HL-60 (cell line): ENCODE results near the gene OGFOD3.

ENCODE experiments used
- GABPA ChIP-seq: IDR thresholded peaks from 2 replicates; pipeline ENCODE4 v1.6.1; 2012; ENCODE audit warnings: low read depth
- TF ChIP-seq, protein P1 (sequence below): IDR thresholded peaks from one replicate; pipeline ENCODE4 v1.5.1; 2011; ENCODE audit warnings: low read length, control low read depth, inconsistent platforms; ENCODE audit not compliant: insufficient read depth
- TF ChIP-seq, protein P2 (sequence below): IDR thresholded peaks from 2 replicates; pipeline ENCODE4 v1.6.1; 2012; ENCODE audit warnings: low read depth; ENCODE audit not compliant: insufficient replicate concordance

DNA sequence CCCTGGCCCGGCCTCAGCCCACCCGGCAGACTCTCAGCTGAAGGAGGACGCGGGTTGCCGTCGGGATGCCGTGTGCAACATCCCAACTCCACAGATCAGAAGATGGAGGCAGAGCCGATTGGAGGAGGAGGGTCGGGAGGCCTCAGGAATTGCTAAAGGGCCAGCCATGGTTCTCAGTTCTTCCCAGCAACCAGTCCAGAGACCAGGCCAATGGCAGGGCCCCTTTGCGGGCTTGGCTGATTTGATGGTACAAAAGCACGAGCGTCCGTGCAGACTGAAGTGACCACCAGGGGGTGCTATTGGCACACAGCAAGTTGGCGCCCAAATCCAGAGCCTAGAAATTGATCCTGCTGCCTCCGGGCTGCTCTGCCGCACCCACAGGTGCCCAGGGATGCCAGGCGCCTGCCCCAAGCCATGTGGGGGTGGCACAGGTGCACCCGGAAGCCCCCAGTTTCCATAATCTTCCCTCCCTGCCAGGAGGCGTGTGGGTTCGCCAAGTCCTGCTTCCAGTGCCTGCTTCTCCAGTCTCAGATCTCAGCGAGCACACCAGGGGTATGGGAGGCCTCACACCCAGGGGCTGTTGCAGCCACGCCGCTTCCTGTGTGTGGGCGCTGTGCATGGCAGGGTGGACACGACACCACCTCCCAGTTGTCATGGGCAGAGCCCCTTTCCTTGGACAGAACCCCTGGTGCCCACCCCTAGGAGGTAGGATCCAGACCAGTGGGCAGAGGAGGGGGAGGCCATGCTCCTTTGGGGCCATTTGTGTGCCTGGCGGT lies 66.5 kb downstream of the OGFOD3 start:
- TF ChIP-seq, protein P1, sequence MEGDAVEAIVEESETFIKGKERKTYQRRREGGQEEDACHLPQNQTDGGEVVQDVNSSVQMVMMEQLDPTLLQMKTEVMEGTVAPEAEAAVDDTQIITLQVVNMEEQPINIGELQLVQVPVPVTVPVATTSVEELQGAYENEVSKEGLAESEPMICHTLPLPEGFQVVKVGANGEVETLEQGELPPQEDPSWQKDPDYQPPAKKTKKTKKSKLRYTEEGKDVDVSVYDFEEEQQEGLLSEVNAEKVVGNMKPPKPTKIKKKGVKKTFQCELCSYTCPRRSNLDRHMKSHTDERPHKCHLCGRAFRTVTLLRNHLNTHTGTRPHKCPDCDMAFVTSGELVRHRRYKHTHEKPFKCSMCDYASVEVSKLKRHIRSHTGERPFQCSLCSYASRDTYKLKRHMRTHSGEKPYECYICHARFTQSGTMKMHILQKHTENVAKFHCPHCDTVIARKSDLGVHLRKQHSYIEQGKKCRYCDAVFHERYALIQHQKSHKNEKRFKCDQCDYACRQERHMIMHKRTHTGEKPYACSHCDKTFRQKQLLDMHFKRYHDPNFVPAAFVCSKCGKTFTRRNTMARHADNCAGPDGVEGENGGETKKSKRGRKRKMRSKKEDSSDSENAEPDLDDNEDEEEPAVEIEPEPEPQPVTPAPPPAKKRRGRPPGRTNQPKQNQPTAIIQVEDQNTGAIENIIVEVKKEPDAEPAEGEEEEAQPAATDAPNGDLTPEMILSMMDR: peak; percentile 94
- TF ChIP-seq, protein P2, sequence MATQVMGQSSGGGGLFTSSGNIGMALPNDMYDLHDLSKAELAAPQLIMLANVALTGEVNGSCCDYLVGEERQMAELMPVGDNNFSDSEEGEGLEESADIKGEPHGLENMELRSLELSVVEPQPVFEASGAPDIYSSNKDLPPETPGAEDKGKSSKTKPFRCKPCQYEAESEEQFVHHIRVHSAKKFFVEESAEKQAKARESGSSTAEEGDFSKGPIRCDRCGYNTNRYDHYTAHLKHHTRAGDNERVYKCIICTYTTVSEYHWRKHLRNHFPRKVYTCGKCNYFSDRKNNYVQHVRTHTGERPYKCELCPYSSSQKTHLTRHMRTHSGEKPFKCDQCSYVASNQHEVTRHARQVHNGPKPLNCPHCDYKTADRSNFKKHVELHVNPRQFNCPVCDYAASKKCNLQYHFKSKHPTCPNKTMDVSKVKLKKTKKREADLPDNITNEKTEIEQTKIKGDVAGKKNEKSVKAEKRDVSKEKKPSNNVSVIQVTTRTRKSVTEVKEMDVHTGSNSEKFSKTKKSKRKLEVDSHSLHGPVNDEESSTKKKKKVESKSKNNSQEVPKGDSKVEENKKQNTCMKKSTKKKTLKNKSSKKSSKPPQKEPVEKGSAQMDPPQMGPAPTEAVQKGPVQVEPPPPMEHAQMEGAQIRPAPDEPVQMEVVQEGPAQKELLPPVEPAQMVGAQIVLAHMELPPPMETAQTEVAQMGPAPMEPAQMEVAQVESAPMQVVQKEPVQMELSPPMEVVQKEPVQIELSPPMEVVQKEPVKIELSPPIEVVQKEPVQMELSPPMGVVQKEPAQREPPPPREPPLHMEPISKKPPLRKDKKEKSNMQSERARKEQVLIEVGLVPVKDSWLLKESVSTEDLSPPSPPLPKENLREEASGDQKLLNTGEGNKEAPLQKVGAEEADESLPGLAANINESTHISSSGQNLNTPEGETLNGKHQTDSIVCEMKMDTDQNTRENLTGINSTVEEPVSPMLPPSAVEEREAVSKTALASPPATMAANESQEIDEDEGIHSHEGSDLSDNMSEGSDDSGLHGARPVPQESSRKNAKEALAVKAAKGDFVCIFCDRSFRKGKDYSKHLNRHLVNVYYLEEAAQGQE: peak; percentile 66
- TF ChIP-seq GABPA: no peak
